ENCODE results near the gene FUT3. TPM values are rescaled to one million over a fixed set of nuclear protein-coding genes. Genes with fewer than 3 reads are reported as not detected.
"Not testable (repeated sequence)": the region's sequence is repeated elsewhere in the genome, so short reads cannot be mapped to it uniquely, and the experiment has no call there.

The FUT3 gene
- total and polyA plus RNA-seq, 9 of the 15 experiments (the other 6 are each of a cell fraction or from before 2014, with no cell fraction given) = 0.09 TPM; not detected in 8

GRCh38 chr19:5884065-5884811 lies 33.0 kb upstream of the FUT3 start:
- DNase-seq (ENCODE audit: extremely low read depth in 1 of 4, low spot score in 3 of 4) = peak in 1 of 4 experiments; percentile 43
- H3K9me3 ChIP-seq (replicated peaks; ENCODE audit: control insufficient read depth, insufficient read depth, low read depth, low read length); BruUV-seq (replicated peaks); ATAC-seq; H3K27ac ChIP-seq (ENCODE audit: extremely low read depth, low read depth, low read length); H3K9me1 ChIP-seq (ENCODE audit: control insufficient read depth, insufficient read depth, low read length); intact Hi-C loops (cut with micrococcal nuclease); H3K4me3 ChIP-seq; H2AFZ ChIP-seq (ENCODE audit: low read depth, low read length); in situ Hi-C loops (cut with MboI); FAIRE-seq; H3K79me2 ChIP-seq (ENCODE audit: control insufficient read depth, insufficient read depth, low read length); H4K20me1 ChIP-seq (replicated peaks; ENCODE audit: control insufficient read depth, insufficient read depth, low read length); CTCF ChIA-PET (ENCODE audit: low intra/inter-chr PET ratio); H3K4me2 ChIP-seq (ENCODE audit: insufficient read depth, low read length); H3K36me3 ChIP-seq (ENCODE audit: control insufficient read depth, insufficient read depth, low read length); TF ChIP-seq TEAD4 (CRISPR knock-in tag; IDR thresholded peaks at IDR 0.05; ENCODE audit: borderline replicate concordance); FOXM1 (CRISPR knock-in tag; IDR thresholded peaks at IDR 0.05; ENCODE audit: low read depth): not testable (repeated sequence)
- TF ChIP-seq NCOR1 (IDR thresholded peaks at IDR 0.05) (peak; percentile 71; the same call in 1 of the 2 replicates), CBFA2T2 (conservative IDR thresholded peaks at IDR 0.05) (peak; percentile 86), POLR2AphosphoS5 (IDR thresholded peaks at IDR 0.05; ENCODE audit: control insufficient read depth, insufficient read depth, low read depth, low read length) (peak; percentile 47; the same call in 1 of the 2 replicates), TEAD4 (IDR thresholded peaks at IDR 0.05; ENCODE audit: low read length) (peak; percentile 67), TCF3 (CRISPR knock-in tag; IDR thresholded peaks at IDR 0.05) (peak; percentile 79), CC2D1A (IDR thresholded peaks at IDR 0.05) (peak; percentile 50; the same call in 1 of the 2 replicates), KDM1A (IDR thresholded peaks at IDR 0.05) (peak; percentile 23 to 33; a peak in 1 of 4 replicates), CBFA2T3 (IDR thresholded peaks at IDR 0.05) (peak; percentile 92), FOXM1 (IDR thresholded peaks at IDR 0.05; ENCODE audit: low read depth) (0 out of 2 replicates have a peak, but pooled peaks have one; percentile 31), DPF2 (IDR thresholded peaks at IDR 0.05) (0 out of 2 replicates have a peak, but pooled peaks have one; percentile 34), ARID1B (IDR thresholded peaks at IDR 0.05) (peak; percentile 82), NFIC (IDR thresholded peaks at IDR 0.05) (peak; percentile 49), TRIM24 (IDR thresholded peaks at IDR 0.05) (peak; percentile 43 to 44; a peak in 3 of 4 replicates), TAL1 (IDR thresholded peaks at IDR 0.05) (peak; percentile 88), MTA2 (IDR thresholded peaks at IDR 0.05; ENCODE audit: low read depth) (peak; percentile 70), PHB2 (IDR thresholded peaks at IDR 0.05; ENCODE audit: low read depth) (peak; percentile 73)
- POLR2A ChIA-PET = interaction anchor here (0.7 to 1.0 kb wide), 3 partner anchors 17 to 112 kb away, joined by 3 to 4 read pairs (median 3); no protein-coding TSS in a partner anchor
- peak overlapping the region in 1 of 2 experiments; percentile 17; a peak in 1 of 4 replicates for H3K9ac ChIP-seq (ENCODE audit: insufficient read depth in 1 of 2, low read depth in 2 of 2, low read length in 2 of 2)
- peaks cover 2 to 19% of the 10 kb centered on the region in 2 experiments; a peak in 2 of 5 replicates for H3K4me1 ChIP-seq (replicated peaks in 1 of 2; ENCODE audit: control insufficient read depth in 2 of 2, insufficient read depth in 2 of 2, low read length in 2 of 2)
- 13% methylated on average over 11 of the region's 11 CpGs for WGBS (ENCODE audit: insufficient coverage, low coverage, missing lambda C conversion rate)
- H3K27me3 ChIP-seq (ENCODE audit: control insufficient read depth in 2 of 2, insufficient read depth in 2 of 2, low read length in 2 of 2) = peaks cover 10 to 27% of the 10 kb centered on the region in 2 experiments; a peak in 4 of 5 replicates

All from K562 (cell line).